ENCODE data around the gene GLB1L2. TPM values are rescaled to one million over a fixed set of nuclear protein-coding genes. Genes with fewer than 3 reads are reported as not detected.

Gene GLB1L2
- total RNA-seq, 1 donor from 2014 or later = 14.7 TPM

DNA sequence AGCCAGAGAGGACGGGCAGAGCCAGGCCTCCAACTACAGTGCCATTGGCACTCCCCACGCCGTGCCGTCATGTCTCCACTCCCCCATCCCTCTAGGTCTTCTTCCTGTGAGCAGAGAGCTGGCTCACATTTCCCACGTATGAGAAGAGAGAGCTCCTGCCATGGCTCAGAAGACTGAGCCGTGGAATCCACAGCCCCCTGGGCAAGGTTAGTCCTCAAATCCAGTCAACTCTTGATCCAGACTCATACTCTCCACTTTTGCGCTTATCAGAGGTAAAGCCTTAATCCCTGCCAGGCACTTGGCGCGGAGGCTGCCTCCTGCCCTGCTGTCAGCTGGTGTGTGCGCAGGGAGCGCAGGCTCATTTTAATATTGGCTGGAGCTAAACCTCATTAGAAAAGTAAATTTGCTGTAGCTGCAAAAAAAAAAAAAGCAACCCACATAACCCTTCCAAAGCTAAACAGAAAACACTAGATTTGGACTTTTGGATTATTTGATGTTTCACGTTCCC lies 75.6 kb downstream of the GLB1L2 start:
- no peak for DNase-seq (ENCODE audit: low read depth)
- TF ChIP-seq, protein P1, sequence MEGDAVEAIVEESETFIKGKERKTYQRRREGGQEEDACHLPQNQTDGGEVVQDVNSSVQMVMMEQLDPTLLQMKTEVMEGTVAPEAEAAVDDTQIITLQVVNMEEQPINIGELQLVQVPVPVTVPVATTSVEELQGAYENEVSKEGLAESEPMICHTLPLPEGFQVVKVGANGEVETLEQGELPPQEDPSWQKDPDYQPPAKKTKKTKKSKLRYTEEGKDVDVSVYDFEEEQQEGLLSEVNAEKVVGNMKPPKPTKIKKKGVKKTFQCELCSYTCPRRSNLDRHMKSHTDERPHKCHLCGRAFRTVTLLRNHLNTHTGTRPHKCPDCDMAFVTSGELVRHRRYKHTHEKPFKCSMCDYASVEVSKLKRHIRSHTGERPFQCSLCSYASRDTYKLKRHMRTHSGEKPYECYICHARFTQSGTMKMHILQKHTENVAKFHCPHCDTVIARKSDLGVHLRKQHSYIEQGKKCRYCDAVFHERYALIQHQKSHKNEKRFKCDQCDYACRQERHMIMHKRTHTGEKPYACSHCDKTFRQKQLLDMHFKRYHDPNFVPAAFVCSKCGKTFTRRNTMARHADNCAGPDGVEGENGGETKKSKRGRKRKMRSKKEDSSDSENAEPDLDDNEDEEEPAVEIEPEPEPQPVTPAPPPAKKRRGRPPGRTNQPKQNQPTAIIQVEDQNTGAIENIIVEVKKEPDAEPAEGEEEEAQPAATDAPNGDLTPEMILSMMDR (conservative IDR thresholded peaks at IDR 0.05; ENCODE audit: low read depth, low read length) = no peak
- no peak overlapping the region for H3K4me3 ChIP-seq (ENCODE audit: low read depth, low read length)

DNA sequence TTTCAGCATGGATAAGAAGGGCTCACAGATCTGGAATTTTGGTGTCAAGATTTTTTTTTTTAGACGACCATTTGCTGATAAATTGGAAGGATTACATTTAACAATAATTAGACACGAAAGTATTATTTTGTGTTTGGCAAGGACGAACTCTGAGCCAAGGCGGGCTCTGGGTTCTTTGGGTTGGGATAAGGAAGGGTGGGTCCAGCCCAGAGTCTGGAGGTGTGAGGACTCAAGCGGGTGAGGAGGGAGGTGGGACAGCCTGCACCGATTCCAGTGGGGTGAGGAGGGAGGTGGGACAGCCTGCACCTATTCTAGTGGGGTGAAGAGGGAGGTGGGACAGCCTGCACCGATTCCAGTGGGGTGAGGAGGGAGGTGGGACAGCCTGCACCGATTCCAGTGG lies 76.1 kb downstream of the GLB1L2 start:
- no peak overlapping the region for H3K4me3 ChIP-seq (ENCODE audit: low read depth, low read length)
- TF ChIP-seq, protein P1 (conservative IDR thresholded peaks at IDR 0.05; ENCODE audit: low read depth, low read length) = no peak
- no peak for DNase-seq (ENCODE audit: low read depth)

DNA sequence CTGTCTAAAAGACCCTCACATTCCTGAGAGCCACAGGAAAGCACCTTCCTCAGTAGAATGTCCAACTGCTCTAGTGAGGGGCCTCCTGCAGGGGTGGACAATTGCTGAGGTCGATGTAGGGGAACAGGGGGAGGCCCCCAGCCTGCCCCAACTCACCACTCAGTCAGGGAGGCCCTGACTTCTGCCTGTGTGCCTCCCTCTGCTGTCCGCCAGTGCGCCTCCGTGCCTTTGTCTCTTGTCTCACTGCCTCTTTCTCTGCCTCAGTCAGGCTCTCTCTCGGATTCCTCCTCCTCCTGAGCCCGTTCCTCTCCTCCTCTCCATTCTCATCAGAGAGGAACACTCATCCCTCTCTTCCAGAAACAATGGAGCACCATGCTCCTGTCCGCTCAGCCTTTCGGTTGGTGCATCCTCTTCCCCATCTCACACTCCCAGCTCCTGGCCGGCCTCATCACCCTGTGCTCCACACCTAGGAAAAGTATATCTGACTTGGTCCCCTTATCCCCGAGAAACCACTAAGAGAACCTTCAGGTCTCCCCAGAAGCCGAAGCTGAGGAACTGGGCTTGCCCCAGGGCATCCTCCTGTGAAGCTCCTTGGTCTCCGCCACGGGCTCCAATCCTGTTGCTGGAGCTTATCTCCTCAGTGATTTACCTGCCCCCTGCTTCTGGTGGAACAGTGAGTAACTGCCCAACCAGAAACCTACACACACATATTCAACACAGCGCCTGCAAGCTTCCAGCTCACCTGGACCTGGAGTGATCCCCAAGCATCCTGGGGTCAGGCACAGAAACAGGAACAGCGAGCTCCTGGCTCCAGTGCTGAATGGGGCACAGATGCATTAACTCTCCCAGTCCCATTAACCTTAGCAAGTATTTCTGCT lies 78.0 kb downstream of the GLB1L2 start:
- TF ChIP-seq, protein P1 (conservative IDR thresholded peaks at IDR 0.05; ENCODE audit: low read depth, low read length) = no peak
- DNase-seq (ENCODE audit: low read depth) = no peak
- H3K4me3 ChIP-seq (ENCODE audit: low read depth, low read length) = no peak overlapping the region

DNA sequence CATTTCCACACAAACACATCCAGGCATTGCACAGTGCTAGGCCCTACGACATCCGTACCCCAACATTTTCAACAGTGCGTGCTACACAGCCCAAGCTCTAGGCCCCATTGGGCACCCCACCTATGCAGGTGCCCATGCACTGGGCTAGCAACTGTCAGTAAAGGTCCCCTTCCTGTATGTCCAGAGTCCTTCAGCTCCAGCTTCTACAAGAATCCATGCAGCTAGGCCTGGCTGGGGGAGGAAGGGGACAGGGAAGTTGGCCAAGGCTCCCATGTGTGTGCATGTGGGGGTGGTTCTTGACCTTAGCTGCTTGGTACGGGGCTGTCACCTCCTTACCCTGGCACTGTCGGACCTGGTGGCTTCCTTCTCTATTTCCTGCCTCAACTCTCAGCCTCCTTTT lies 79.0 kb downstream of the GLB1L2 start:
- H3K4me3 ChIP-seq (ENCODE audit: low read depth, low read length) = no peak overlapping the region
- TF ChIP-seq, protein P1 (conservative IDR thresholded peaks at IDR 0.05; ENCODE audit: low read depth, low read length) = no peak
- no peak for DNase-seq (ENCODE audit: low read depth)

DNA sequence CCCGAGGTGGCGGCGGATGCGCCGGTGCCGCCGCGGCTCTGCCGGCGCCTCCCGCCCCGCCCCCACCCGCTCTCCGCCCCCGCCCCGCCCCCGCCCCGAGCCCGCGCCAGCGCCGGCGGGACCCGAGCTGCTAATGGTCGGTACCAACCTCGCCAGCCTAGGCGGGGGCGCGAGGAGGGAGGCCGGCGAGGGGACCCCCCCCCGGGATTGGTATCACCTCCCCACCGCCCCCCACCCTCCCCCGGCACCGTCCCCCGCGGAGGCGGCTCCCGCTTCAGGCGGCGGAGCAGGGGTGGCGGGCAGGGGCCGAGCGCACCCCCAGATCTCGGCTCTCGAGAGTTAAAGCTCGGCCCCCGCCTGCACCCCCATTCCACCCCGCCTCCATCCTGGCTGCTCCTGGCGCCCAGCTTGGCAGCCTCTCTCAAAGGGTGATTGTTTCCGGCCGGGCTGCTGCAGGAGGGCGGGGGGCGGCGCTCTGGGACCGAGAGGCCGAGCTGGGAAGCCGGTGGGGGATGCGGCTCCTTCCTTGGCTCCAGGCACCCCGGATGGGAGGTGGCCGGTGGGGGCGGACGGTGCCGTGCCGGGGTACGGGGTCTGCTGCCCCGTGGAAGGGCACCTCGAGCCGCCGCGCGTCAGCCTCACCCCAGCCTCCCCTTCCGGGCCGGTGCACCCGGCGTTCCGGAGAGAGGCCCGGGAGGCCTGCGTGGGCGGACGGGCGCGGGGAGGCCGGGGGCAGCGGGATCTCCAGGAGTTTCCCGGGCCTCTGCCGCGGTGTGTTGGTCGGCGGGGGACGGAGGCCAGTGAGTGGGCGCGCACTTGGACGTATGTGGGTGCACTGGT lies 80.6 kb downstream of the GLB1L2 start, which contains the start of gene B3GAT1:
Gene B3GAT1, minus strand, starts transcription at position 40 of the 840 bp plus-strand sequence. CDS start 24,583 bp downstream, outside the sequence.
- DNase-seq (ENCODE audit: low read depth) = no peak
- TF ChIP-seq, protein P1 (conservative IDR thresholded peaks at IDR 0.05; ENCODE audit: low read depth, low read length) = no peak
- peak within 1 kb of the TSS; percentile 52 for H3K4me3 ChIP-seq (ENCODE audit: low read depth, low read length)

DNA sequence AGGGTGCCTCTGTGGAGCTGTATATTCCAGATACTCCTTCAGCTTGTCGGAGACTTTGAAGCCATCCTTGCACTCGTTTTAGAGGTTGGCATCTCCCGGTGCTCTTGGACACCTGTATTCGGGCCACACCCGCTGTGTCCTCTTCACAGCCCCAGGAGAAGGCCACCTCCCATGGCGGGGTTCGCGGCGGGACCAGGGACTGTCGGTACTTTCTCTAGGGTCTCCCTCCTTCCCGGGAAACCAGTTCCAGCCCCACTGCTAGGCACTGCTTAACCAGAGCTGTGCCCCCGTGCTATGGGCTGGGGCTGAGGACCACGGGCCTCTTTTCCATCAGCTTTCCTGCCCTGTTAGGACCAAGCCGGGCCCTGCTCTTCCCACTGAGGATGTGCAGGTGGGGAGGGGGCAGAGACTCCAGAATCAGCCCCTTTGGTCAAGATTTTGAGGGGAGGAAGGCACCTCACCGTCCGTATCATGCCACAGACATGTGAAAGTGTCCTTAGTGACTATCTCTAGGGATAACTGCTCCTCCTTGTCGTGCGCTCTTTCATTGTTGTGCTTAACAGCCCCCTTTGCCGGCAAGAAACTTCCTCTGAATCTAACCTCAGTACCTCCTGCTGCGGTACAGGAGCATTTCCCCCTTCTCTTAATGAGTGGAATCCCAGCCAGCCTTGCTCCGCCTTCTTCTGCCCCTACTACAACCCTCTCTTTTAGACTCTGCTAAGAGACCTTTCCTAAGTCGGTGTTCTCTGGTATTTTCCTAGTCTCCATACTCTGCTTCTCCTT lies 81.4 kb downstream of the GLB1L2 start:
- DNase-seq (ENCODE audit: low read depth) = no peak
- TF ChIP-seq, protein P1 (conservative IDR thresholded peaks at IDR 0.05; ENCODE audit: low read depth, low read length) = no peak

More for the DNA sequence above, 81.4 kb downstream of the GLB1L2 start:
- peak overlapping the region; percentile 52 for H3K4me3 ChIP-seq (ENCODE audit: low read depth, low read length)
